Left lung (tissue), 10 donors: ENCODE measurements around the gene VARS1. TPM values are rescaled to one million over a fixed set of nuclear protein-coding genes. Genes with fewer than 3 reads are reported as not detected.
"Not testable (repeated sequence)": the region's sequence is repeated elsewhere in the genome, so short reads cannot be mapped to it uniquely, and the experiment has no call there.

Experiments used
- ATAC-seq: fragments of 200-7000 bp; cut with Tn5 transposase; one replicate; pipeline ENCODE4 v1.9.1; 2020; ENCODE audit warnings: moderate library complexity
- DNase-seq, 4 donors: peaks; one replicate each; pipeline ENCODE4 v3.0.0-alpha.2; 2013 to 2020
- H3K27ac ChIP-seq, 2 donors: fragments of 200-600 bp; sonication (generic) in 1 of 2; one replicate each; pipeline versions ENCODE4 v1.5.0 to v1.8.0; 2020 to 2021
- H3K27me3 ChIP-seq, 2 donors: fragments of 200-600 bp; sonication (generic) in 1 of 2; one replicate each; pipeline versions ENCODE4 v1.5.0 to v1.8.0; 2020 to 2021
- H3K36me3 ChIP-seq, 2 donors: fragments of 200-600 bp; sonication (generic) in 1 of 2; one replicate each; pipeline versions ENCODE4 v1.5.0 to v1.8.0; 2020 to 2021
- H3K4me1 ChIP-seq, 2 donors: fragments of 200-600 bp; one replicate each; pipeline ENCODE4 v1.8.0; 2021
- H3K4me3 ChIP-seq, 2 donors: fragments of 200-600 bp; sonication (generic) in 1 of 2; one replicate each; pipeline versions ENCODE4 v1.5.0 to v1.8.0; 2020 to 2021; ENCODE audit warnings: mild to moderate bottlenecking in 1 of 2
- H3K9me3 ChIP-seq, 2 donors: fragments of 200-600 bp; sonication (generic) in 1 of 2; one replicate each; pipeline versions ENCODE4 v1.5.0 to v1.8.0; 2020 to 2021
- CTCF ChIP-seq, 2 donors: fragments of 200-600 bp; sonication (generic) in 1 of 2; IDR thresholded peaks; one replicate each; pipeline versions ENCODE4 v1.5.0 to v1.8.0; 2021; ENCODE audit warnings: antibody characterized with exemption in 2 of 2
- intact Hi-C, 2 donors: fragments of 100-400 bp; cut with DNase I; formaldehyde crosslinking; loops; one replicate each; pipeline versions ENCODE4 v1.11.2 to v1.14.2; 2022
- polyA plus RNA-seq, 6 donors: library from polyadenylated mRNA; unstranded; fragments of 120-200 nt; gene quantifications; one replicate each; pipeline ENCODE4 v1.2.1, GENCODE V29; 2013; ENCODE audit not compliant: insufficient read length in 6 of 6
- total RNA-seq, 2 donors: library from RNA; stranded (reverse); fragmentation: NEBNext Ultra II Directional; extraction: Animal tissue kit (Norgen Biotek cat#: 25700); gene quantifications; one replicate each; pipeline ENCODE4 v1.2.1, GENCODE V29; 2021
- donor health status: DM: no; HTN: yes; CAD: no.
- donor health status: DM: no; HTN: no; CAD: no.

VARS1 gene
- total and polyA plus RNA-seq, 8 donors, result 38.4 to 103 (median 46.6) TPM

- peaks cover 0 to 36% of the 10 kb centered on the region in 2 donors for H3K36me3 ChIP-seq
- peaks cover 6 to 28% of the 10 kb centered on the region in 2 donors for H3K4me1 ChIP-seq
- H3K27me3 ChIP-seq, result no peaks in the 10 kb centered on the region
- no peak for TF ChIP-seq CTCF (IDR thresholded peaks at IDR 0.05)
- H3K4me3 ChIP-seq, result no peak overlapping the region
- H3K27ac ChIP-seq, result no peak overlapping the region
- ATAC-seq, result no peak
- intact Hi-C loops, result no loop called here
- no peak for DNase-seq
- H3K9me3 ChIP-seq, result no peaks in the 10 kb centered on the region
Measured at GRCh38 chr6:31799781-31800180, 4.2 kb upstream of the VARS1 start.

GRCh38 chr6:31797588-31797987 is 2.0 kb upstream of the VARS1 start:
- no peak overlapping the region for H3K4me3 ChIP-seq
- ATAC-seq (no peak), DNase-seq (peak in 1 of 4 donors; percentile 8)
- H3K36me3 ChIP-seq, result peaks cover 0 to 26% of the 10 kb centered on the region in 2 donors
- H3K4me1 ChIP-seq, result peaks cover 15 to 45% of the 10 kb centered on the region in 2 donors
- no peaks in the 10 kb centered on the region for H3K9me3 ChIP-seq
- intact Hi-C loops, result no loop called here
- no peak for TF ChIP-seq CTCF (IDR thresholded peaks at IDR 0.05)
- peak overlapping the region in 1 of 2 donors; percentile 96 for H3K27ac ChIP-seq
- no peaks in the 10 kb centered on the region for H3K27me3 ChIP-seq

GRCh38 chr6:31796993-31797385 is 1.4 kb upstream of the VARS1 start:
- TF ChIP-seq CTCF (IDR thresholded peaks at IDR 0.05), result no peak
- no peak for ATAC-seq
- intact Hi-C loops, result no loop called here
- H3K4me1 ChIP-seq, result peaks cover 15 to 45% of the 10 kb centered on the region in 2 donors
- H3K27me3 ChIP-seq, result no peaks in the 10 kb centered on the region
- peaks cover 0 to 26% of the 10 kb centered on the region in 2 donors for H3K36me3 ChIP-seq
- H3K27ac ChIP-seq, result peak overlapping the region; percentile 7 to 96
- no peak for DNase-seq
- H3K9me3 ChIP-seq, result no peaks in the 10 kb centered on the region
- H3K4me3 ChIP-seq, result no peak overlapping the region

- DNase-seq (peak in 3 of 4 donors; percentile 19 to 74 (median 53)), ATAC-seq (peak; percentile 16)
- H3K27me3 ChIP-seq, result no peaks in the 10 kb centered on the region
- H3K4me3 ChIP-seq, result peak overlapping the region; percentile 90 to 97
- peak overlapping the region; percentile 93 to 96 for H3K27ac ChIP-seq
- no peak for TF ChIP-seq CTCF (IDR thresholded peaks at IDR 0.05)
- intact Hi-C loops, result no loop called here
- H3K9me3 ChIP-seq, result no peaks in the 10 kb centered on the region
- H3K4me1 ChIP-seq, result peaks cover 15 to 45% of the 10 kb centered on the region in 2 donors
- H3K36me3 ChIP-seq, result peaks cover 0 to 36% of the 10 kb centered on the region in 2 donors
Measured at GRCh38 chr6:31794866-31795615, 511 bp downstream of the VARS1 start.

GRCh38 chr6:31794294-31794865 is 1.2 kb downstream of the VARS1 start:
- ATAC-seq (no peak), DNase-seq (no peak)
- peaks cover 0 to 42% of the 10 kb centered on the region in 2 donors for H3K36me3 ChIP-seq
- peak overlapping the region; percentile 93 to 96 for H3K27ac ChIP-seq
- peaks cover 15 to 45% of the 10 kb centered on the region in 2 donors for H3K4me1 ChIP-seq
- no peaks in the 10 kb centered on the region for H3K27me3 ChIP-seq
- peak overlapping the region; percentile 90 to 97 for H3K4me3 ChIP-seq
- H3K9me3 ChIP-seq, result no peaks in the 10 kb centered on the region
- intact Hi-C loops, result no loop called here
- TF ChIP-seq CTCF (IDR thresholded peaks at IDR 0.05), result no peak

- DNase-seq, H3K27ac ChIP-seq, H3K9me3 ChIP-seq, ATAC-seq, H3K27me3 ChIP-seq, intact Hi-C loops: not testable (repeated sequence)
- Histone ChIP-seq H3K4me1 (peaks cover 15 to 45% of the 10 kb centered on the region in 2 donors), H3K4me3 (peak overlapping the region in 1 of 2 donors; percentile 90), H3K36me3 (peaks cover 0 to 47% of the 10 kb centered on the region in 2 donors)
Measured at GRCh38 chr6:31793927-31794245, 1.7 kb downstream of the VARS1 start.
